ENCODE data around the gene STK38L.
"Not testable (repeated sequence)": the region's sequence is repeated elsewhere in the genome, so short reads cannot be mapped to it uniquely, and the experiment has no call there.

The STK38L gene

GRCh38 chr12:27229367-27229766 is 14.7 kb upstream of the STK38L start:
- DNase-seq, result peak; percentile 50

GRCh38 chr12:27231374-27231773 is 12.7 kb upstream of the STK38L start:
- DNase-seq, result not testable (repeated sequence)

- DNase-seq, result no peak
Measured at GRCh38 chr12:27233814-27234213, 10.3 kb upstream of the STK38L start.

DNA sequence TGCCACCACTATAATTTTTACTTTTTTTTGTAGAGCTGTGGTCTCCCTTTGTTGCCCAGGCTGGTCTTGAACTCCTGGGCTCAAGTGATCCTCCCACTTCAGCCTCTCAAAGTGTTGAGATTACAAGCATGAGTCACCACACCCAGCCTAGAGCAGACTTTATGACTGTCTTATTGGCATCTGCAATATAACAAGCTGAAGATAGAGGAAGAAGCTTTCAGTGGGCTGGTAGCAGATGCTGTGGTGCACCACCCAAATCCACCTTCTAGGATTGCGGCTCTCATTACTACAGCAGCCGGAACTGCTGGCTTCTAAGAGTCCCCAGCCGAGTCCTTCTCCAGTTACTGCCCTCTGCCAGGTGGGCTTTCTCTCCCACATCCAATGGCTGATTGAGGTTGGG is 7.6 kb upstream of the STK38L start:
- DNase-seq, result peak; percentile 14

GRCh38 chr12:27237790-27238771 is 6.0 kb upstream of the STK38L start:
- peak; percentile 62 for DNase-seq

DNA sequence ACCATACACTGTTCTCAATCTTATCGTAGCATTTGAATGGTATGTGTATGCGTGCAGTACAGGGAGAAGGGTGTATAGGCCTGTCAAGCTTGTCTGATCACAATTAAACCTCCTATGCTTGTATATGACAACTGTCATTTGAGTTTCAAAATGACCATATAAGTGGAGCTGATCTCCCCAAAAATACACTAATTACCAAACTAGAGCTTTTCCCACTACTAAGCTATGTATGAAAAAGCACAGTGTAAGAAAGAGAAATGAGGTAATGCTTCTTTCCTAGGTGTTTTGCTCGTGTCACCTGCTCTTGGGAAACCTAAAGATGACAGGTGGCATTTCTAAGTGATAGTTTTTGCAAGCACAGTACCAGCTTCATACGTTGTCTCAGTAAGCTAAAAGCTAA is 1.1 kb upstream of the STK38L start:
- DNase-seq, result no peak

- no peak for DNase-seq
Measured at GRCh38 chr12:27244689-27245488, 803 bp downstream of the STK38L start.

- DNase-seq, result no peak
Measured at GRCh38 chr12:27246141-27246540, 2.1 kb downstream of the STK38L start.

DNA sequence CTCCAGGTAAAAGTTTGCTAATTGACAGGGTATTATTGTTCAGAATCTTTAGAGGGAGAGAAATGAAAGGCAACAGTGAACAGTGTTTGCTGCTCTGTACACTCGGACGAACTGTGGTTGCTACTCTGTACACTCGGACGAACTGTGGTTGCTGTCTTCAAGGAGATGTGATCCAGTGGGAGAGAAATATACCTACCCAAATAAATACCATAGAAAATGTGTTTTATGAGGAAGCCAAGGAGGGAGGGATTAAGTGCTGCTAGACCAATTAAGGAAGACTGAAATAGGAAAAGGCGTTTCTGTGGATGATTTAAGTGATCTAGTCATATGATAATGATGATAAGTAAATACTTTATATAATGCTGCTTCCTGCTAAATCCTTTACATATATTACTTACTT is 2.7 kb downstream of the STK38L start:
- DNase-seq, result no peak

DNA sequence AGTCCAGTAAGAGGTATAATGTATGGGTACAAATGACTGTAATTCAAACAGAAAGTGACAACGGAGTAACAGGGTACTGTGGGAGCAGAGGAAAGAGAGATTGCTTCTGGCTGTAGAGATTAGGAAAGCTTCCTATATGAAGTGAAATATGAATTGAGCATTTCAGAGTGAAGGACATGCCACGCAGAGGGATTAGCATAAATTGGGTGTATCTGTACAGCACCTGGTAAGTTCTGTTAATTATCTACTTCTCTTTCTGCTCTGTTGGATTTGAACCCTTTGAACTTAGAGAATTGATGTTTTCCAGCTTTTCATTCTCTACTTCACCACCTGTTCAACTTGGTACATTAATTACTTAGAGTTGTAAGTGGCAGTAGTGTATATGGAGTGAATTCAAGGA is 8.8 kb downstream of the STK38L start:
- no peak for DNase-seq

- DNase-seq, result no peak
Measured at GRCh38 chr12:27253347-27253746, 9.3 kb downstream of the STK38L start.

- no peak for DNase-seq
Measured at GRCh38 chr12:27255806-27256205, 11.7 kb downstream of the STK38L start.

- DNase-seq, result no peak
Measured at GRCh38 chr12:27257104-27257843, 13.2 kb downstream of the STK38L start.

DNA sequence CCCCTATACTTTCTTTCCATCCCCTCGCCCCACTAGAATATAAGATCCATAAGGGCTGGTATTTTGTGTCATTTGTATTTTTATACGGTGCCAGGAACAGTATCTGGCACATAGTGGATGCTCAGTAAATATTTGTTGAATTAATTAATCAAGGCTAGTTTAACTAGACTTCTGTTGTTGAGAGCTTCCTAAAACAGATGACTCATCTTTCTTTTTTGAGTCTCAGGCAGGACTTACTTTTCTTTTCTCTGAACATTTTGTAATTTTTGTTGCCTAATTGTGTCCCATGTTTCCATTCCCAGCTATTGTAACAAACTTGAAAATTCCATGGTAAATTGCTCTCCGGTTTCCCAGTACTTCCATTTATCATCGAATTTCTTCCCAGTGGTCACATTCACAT is 16.7 kb downstream of the STK38L start:
- no peak for DNase-seq

GRCh38 chr12:27261866-27262265 is 17.8 kb downstream of the STK38L start:
- no peak for DNase-seq

DNA sequence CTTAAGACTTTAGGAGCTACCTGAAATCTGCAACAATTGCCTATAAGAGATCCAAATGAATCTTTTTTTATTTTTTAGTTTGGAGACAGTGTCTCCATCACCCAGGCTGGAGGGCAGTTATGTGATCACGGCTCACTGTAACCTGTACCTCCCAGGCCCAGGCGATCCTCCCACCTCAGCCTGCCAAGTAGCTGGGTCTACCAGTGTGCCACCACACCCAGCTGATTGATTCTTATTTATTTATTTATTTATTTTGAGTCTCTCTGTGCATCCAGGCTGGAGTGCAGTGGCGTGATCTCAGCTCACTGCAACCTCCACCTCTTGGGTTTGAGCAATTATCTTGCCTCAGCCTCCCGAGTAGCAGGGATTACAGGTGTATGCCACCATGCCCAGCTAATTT is 26.1 kb downstream of the STK38L start:
- DNase-seq, result no peak

DNA sequence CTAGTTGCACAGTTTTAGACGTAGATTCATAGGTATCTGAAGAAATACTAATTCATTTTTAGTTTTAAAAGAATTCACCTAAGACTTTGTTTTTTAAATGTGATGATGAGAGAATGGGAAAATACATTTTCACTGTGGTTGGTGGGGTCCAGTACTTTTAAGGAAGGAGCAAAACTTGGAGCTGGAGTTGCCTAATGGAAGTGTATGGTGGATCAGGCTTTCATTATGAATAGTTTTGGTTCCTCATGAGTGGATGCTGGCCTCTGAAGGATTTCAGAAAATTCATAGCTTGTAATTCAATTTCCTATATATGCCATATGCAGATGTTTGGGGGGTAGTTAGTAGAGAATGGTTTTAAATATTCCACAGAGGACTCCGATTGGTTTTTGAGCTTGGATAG is 27.1 kb downstream of the STK38L start:
- DNase-seq, result no peak

DNA sequence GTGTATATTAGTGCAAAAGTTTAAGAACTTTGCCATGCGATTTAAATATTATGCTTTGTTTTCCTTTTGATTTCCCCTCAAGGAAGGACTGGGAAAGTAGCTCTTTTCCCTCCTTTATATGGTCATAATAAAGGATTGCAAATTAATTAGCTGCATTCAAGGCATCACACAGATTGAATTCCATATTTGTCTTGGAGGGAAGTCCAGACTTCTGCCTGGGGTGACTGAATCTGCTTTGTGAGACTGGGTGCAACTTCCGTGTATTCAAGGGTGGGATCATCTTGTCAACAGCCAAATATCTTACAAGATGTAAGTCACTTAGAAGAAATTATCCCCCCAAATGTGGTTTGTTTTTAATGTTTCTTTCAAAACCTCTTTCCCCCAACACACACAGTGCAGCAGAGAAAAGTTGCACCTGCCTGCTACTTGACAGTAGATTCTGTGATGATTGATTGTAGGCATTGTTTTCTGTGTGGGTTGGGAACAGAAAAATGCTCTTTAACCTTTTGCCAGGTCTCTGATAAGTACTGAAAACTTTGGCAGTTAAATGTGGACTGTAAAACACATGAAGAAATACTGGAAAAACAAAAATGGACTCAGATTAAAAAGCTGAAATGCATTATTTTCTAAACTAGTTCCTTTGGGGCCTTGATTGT is 28.4 kb downstream of the STK38L start:
- DNase-seq, result no peak

- DNase-seq, result no peak
Measured at GRCh38 chr12:27273114-27273513, 29.0 kb downstream of the STK38L start.

DNA sequence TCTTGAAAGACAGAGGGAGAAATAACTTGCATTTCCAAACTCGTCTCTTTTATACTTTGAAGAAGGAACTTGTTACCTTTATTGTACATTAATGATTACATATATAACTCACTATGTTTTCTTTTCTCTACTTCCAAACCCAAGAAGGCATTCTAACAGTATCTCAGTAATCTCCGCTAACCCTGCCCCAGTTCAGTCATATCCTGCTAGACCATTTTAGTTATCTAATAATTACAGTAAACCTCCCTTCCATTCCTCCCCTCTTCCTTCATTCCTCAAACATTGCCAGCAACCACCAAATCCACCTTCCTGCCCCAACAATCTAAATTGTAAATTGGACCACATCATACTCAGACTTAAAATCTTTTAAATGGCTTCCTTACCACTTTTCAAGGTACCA is 30.6 kb downstream of the STK38L start:
- DNase-seq, result no peak

- no peak for DNase-seq
Measured at GRCh38 chr12:27276275-27276674, 32.2 kb downstream of the STK38L start.

DNA sequence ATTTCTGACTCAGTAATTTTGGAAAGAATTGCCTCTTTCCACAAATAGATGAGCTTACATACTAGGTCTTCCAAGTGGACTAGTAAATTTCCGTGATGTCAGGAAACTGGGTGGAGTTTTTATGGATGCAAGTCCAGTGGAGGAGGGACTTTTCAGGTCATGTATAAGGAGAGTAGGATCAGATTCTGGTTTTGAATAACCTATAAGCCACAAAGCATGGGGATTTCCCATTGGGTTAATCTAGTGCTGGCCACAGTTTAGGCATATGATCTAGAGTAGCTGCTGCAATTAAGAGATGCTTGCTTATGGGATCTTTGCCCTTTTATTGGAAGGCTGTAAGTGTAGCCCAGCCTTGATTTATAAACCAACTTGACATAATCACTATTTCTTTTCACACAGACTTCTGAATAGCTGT is 33.8 kb downstream of the STK38L start:
- DNase-seq, result no peak

GRCh38 chr12:27279826-27280225 is 35.7 kb downstream of the STK38L start:
- DNase-seq, result no peak

All from GDM1 (cell line).